Rectal smooth muscle tissue (tissue), 1 donor: Measurements from ENCODE around the gene PLEKHA7.
"Not testable (repeated sequence)": the region's sequence is repeated elsewhere in the genome, so short reads cannot be mapped to it uniquely, and the experiment has no call there.

Experiments
- H3K27ac ChIP-seq: one replicate; pipeline ENCODE4 v1.7.0; 2013; ENCODE audit warnings: low read depth, low read length, inconsistent platforms
- H3K27me3 ChIP-seq: one replicate; pipeline ENCODE4 v1.7.0; 2013; ENCODE audit warnings: low read length; ENCODE audit not compliant: control insufficient read depth, insufficient read depth
- H3K36me3 ChIP-seq: one replicate; pipeline ENCODE4 v1.7.0; 2013; ENCODE audit warnings: low read length; ENCODE audit not compliant: control insufficient read depth, insufficient read depth
- H3K4me1 ChIP-seq: one replicate; pipeline ENCODE4 v1.7.0; 2013; ENCODE audit warnings: low read length; ENCODE audit not compliant: control insufficient read depth, insufficient read depth
- H3K4me3 ChIP-seq: one replicate; pipeline ENCODE4 v1.7.0; 2013; ENCODE audit warnings: low read length
- H3K9ac ChIP-seq: one replicate; pipeline ENCODE4 v1.7.0; 2013; ENCODE audit warnings: low read length

The PLEKHA7 gene

DNA sequence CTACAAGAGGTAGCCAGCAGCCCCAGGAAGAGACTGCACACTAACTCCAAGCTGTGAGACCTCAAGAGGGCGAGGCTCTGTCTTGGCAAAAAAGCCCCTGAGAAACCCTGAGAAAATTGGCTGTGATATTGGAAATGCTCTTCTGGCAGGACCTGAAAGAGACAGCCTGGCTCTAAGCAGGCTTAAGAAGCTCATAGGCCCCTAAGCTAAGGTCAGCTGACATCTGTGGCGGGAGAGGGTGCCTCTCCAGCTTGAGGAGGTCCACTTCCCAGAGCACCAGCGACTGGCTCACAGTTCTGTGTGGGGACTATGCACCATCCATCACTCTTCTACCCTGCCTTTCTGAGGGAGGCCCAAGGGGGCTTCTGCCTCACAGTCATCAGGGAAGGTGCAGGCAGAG lies 12.4 kb downstream of the PLEKHA7 start:
- Histone ChIP-seq H3K36me3 (no peaks in the 10 kb centered on the region), H3K4me1 (no peaks in the 10 kb centered on the region), H3K27ac (no peak overlapping the region), H3K27me3 (no peaks in the 10 kb centered on the region), H3K9ac (no peak overlapping the region), H3K4me3 (no peak overlapping the region)

DNA sequence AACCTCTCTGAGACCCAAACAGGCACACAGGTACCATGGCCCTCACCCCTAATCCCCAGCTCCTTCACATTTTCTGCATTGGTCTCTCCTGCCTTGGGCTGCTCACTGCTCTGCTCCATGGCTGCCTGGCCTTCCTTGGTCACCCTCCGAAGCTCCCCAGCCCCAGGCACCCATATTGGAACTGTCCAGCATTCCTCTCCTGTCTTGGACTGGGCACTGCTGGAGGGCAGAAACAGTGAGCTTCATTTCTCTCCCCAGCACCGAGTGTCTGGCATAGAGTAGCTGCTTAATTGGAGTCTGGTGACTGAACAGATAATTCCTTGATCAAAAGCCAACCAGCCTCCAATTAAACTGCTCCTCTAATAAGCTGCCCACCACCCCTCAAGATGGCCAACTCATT lies 13.2 kb downstream of the PLEKHA7 start:
- Histone ChIP-seq H3K27me3 (no peaks in the 10 kb centered on the region), H3K36me3 (no peaks in the 10 kb centered on the region), H3K9ac (no peak overlapping the region), H3K27ac (no peak overlapping the region), H3K4me1 (no peaks in the 10 kb centered on the region), H3K4me3 (no peak overlapping the region)

DNA sequence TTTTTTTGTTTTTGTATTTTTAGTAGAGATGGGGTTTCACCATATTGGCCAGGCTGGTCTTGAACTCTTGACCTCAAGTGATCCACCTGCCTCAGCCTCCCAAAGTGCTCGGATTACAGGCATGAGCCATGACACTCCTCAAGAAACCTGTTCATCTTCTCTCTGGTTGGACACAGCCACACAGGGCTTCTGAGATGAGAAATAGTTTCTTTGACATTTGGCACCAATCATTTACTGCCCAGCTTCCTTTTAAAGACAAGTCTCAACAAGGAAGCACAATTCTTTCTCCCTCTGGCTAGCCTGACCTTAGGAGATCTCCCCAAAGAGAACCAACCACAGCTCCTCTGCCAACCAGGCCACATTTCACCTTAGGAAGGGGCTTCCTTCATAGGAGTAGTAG lies 14.0 kb downstream of the PLEKHA7 start:
- not testable (repeated sequence) for H3K27ac ChIP-seq, H3K9ac ChIP-seq, H3K4me1 ChIP-seq, H3K36me3 ChIP-seq, H3K27me3 ChIP-seq, H3K4me3 ChIP-seq

DNA sequence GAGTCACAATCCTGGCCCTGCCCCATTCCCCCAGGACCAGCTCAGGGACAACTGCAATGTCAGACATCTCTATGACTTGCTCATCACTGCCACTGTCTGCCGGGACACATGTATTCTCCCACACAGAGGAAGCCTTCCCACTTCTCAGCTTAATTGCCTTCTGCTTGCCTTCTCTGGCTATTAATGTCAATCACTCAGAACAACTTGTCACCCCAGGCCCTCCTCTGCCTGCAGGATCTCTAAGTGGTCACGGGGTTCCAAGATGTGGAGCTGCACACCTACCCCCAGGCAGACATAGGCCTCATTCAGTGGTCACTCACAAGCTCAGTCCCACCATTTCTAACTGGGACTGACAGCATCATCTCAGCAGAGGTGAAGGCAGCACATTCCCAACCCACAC lies 15.1 kb downstream of the PLEKHA7 start:
- Histone ChIP-seq H3K4me3 (no peak overlapping the region), H3K27ac (no peak overlapping the region), H3K36me3 (no peaks in the 10 kb centered on the region), H3K9ac (no peak overlapping the region), H3K4me1 (no peaks in the 10 kb centered on the region), H3K27me3 (no peaks in the 10 kb centered on the region)

DNA sequence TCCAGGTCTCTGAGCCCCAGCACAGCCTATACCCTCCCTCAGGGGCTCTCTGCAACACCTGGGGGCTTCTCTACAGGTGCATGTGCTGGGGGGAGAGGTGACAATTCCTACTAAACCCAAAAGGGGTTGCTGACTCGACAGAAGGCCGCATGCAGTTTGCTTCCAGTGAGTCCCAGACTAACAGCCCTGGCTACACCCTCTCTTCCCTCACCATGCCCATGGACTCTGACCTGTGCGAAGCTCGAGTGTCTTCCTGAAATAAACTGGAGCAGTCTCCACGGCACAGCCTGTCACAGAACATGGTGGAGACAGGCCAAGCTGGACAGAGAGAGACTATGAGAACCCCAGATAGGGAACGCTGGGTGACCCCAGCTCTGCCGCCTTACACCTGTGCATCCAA lies 16.6 kb downstream of the PLEKHA7 start:
- Histone ChIP-seq H3K9ac (no peak overlapping the region), H3K27me3 (no peaks in the 10 kb centered on the region), H3K4me1 (no peaks in the 10 kb centered on the region), H3K36me3 (no peaks in the 10 kb centered on the region), H3K4me3 (no peak overlapping the region), H3K27ac (no peak overlapping the region)

DNA sequence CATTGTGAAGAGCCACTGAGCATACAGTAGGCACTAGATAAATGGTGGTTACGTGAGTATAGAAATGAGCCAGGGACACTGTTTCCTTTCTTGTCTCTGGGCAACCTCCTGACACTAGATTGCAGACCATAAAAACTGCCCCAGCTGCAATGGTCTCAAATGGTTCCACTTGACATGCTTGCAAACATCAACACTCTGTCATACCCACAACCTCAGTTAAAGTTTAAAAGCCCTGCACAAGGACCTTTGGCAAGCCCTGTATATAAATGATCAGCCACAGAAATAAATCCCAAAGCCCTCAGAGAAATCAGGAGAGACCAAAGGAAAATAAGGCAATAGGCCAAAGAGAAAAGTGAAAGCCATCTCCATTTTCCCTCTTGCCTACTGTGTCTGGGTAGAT lies 20.7 kb downstream of the PLEKHA7 start:
- H3K27ac ChIP-seq, result no peak overlapping the region
- H3K9ac ChIP-seq, result no peak overlapping the region
- no peaks in the 10 kb centered on the region for H3K4me1 ChIP-seq
- no peaks in the 10 kb centered on the region for H3K36me3 ChIP-seq
- H3K4me3 ChIP-seq, result no peak overlapping the region
- no peaks in the 10 kb centered on the region for H3K27me3 ChIP-seq

DNA sequence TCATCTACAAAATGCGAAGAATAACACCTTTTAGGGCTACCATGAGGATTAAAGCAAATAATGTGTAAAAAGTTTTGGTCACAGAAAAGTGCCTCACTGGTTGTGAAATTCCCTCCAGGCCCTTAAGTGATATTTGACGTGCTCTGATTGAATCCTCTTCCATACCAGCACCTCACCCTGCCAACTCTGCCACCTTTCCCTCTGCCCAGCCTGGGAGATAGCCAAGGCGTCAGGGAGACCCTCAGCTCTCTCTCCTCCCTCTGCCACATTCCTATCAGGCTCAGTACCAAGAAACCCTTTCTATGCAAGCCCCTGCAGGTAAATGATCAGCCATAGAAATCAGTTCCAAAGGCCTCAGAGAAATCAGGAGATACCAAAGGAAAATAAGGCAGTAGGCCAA lies 21.4 kb downstream of the PLEKHA7 start:
- H3K4me1 ChIP-seq, result no peaks in the 10 kb centered on the region
- H3K36me3 ChIP-seq, result no peaks in the 10 kb centered on the region
- H3K4me3 ChIP-seq, result no peak overlapping the region
- no peaks in the 10 kb centered on the region for H3K27me3 ChIP-seq
- H3K9ac ChIP-seq, result no peak overlapping the region
- H3K27ac ChIP-seq, result no peak overlapping the region

DNA sequence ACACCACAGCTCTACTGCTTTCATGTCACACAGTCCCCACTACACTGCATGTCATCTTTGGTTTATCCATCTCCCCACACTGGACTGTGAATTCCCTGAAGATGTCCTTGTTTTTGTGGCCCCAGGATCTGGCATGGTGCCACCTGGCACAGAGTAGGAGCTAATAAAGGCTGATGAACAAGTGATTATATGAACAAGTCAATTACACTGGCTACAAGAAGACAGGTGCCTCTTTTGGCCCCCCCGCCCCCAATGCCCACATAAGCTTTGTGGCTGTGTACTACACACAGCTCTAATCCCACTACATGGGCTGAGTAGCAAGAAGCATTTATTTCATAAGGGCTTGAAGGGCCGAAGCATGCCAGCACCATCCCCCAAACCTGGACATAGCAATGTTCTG lies 24.7 kb downstream of the PLEKHA7 start:
- Histone ChIP-seq H3K9ac (no peak overlapping the region), H3K27me3 (no peaks in the 10 kb centered on the region), H3K4me1 (no peaks in the 10 kb centered on the region), H3K27ac (no peak overlapping the region), H3K36me3 (no peaks in the 10 kb centered on the region), H3K4me3 (no peak overlapping the region)

DNA sequence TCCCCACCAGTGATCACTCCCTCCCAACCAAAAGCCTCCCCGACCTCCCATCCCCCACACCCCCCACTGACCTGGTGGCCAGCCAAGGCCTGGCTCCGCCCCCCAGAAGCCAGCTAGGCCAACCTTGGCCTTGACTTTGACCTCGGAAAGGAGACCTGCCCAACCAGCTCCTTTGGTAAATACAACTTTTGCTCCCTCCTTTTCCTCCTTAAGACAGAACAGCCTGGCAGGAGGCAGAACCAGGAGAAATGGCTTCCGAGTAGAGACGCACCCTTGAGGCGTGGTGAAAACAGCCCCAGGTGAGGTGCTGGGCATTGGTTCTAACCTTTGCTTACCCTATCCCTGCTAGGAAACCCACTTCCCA lies 27.0 kb downstream of the PLEKHA7 start:
- H3K4me3 ChIP-seq, result no peak overlapping the region
- no peaks in the 10 kb centered on the region for H3K36me3 ChIP-seq
- H3K9ac ChIP-seq, result no peak overlapping the region
- no peaks in the 10 kb centered on the region for H3K4me1 ChIP-seq
- no peaks in the 10 kb centered on the region for H3K27me3 ChIP-seq
- no peak overlapping the region for H3K27ac ChIP-seq

DNA sequence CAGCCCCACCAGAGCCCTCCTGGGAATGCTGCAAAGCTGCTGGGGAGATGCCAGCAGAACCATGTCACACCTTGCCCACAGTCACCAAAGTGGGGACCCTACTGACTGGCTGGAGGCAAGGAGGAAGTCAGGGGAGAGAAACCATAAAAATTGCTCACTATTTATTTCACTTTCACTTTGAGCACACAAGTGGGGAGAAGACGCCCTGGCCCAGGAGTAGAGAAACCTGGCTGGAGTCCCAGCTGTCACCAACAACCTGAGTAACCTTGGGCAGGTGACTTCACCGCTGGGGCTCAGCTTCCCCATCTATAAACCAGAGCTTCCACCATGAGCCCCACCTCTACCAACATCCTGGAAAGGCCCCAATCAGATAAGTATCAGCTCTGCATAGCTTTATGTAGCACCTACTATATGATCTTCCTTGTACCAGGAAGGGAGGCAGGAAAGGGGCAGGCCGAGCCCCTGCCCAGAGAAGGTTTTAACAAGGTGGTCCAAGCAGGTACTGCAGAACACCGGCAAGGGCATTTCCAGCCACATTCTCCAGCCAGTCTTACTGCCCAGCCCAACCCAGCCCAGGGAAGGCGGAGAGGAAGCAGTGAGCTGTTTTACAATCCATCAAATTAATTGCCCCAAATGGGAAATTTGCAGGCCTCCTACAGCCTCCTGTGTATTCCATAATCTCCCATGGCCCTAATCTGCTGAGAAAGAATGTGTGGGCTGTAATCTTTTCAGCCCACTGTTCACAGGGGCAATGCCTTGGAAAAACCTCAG lies 27.6 kb downstream of the PLEKHA7 start:
- Histone ChIP-seq H3K27ac (no peak overlapping the region), H3K9ac (no peak overlapping the region), H3K4me1 (no peaks in the 10 kb centered on the region)

DNA sequence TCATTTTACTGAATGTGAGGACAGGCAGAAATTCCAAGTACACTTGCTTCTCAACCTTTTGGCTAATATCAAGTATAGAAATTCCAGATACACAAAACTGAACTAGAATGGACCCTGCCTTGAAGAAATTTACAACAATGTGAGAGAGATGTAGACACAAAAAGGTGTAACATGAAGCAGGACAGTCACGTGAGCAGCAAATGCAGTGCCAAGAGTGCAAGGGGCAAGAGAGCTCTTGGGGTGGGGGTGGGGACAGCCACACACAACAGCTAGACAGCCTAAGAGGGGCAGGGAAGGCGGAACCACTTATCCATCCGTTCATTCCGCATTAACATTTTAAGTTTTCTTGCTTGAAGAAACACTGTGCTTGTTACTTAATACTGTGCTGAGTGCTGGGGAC lies 28.9 kb downstream of the PLEKHA7 start:
- H3K36me3 ChIP-seq, result no peaks in the 10 kb centered on the region
- H3K9ac ChIP-seq, result no peak overlapping the region
- H3K4me3 ChIP-seq, result no peak overlapping the region
- no peaks in the 10 kb centered on the region for H3K4me1 ChIP-seq
- H3K27ac ChIP-seq, result no peak overlapping the region
- H3K27me3 ChIP-seq, result no peaks in the 10 kb centered on the region

More for the DNA sequence above, 27.6 kb downstream of the PLEKHA7 start:
- Histone ChIP-seq H3K4me3 (no peak overlapping the region), H3K36me3 (no peaks in the 10 kb centered on the region), H3K27me3 (no peaks in the 10 kb centered on the region)

DNA sequence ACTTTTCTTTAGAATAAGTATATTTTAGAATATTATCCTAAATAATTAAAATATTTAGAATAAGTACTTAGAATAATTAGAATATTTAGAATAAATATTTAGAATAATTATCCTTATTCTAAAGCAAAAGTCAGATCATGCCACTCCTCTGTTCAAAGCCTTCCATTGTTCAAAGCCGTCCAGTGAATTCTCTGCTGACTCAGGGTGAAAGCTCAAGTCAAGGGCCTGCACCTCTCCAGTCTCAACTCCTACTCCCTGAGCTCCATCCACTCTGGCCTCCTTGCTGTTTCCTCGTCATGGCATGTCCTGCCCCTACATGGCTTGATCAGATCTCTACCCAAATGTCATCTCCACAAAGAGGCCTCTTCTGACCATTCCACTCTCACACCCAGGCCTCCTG lies 30.0 kb downstream of the PLEKHA7 start:
- Histone ChIP-seq H3K9ac (no peak overlapping the region), H3K27ac (no peak overlapping the region), H3K27me3 (no peaks in the 10 kb centered on the region), H3K4me1 (no peaks in the 10 kb centered on the region), H3K36me3 (no peaks in the 10 kb centered on the region), H3K4me3 (no peak overlapping the region)

DNA sequence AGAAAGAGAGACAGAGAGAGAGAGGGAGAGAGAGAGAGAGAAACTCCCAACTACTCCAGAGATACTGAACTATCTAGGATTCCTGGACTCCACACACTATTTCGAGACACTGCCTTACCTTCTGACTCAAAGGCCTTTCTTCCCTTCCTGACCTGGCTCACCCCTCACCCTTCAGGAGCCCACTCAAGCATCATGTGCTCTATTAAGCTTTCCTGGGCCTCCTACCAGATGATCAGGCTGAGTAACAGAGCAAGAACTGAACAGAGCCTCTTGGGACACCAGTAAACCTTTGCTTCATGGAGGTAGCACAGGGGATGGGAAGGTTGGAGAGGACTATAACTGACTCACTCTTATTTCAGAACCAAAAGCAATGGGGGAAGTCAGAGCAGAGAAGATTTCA lies 31.4 kb downstream of the PLEKHA7 start:
- Histone ChIP-seq H3K4me3 (no peak overlapping the region), H3K9ac (no peak overlapping the region), H3K27ac (no peak overlapping the region), H3K36me3 (no peaks in the 10 kb centered on the region), H3K4me1 (no peaks in the 10 kb centered on the region), H3K27me3 (no peaks in the 10 kb centered on the region)
